GM12891 (cell line): ENCODE measurements around the gene DAAM1.

Experiments
- POLR2A ChIP-seq: IDR thresholded peaks from 2 replicates; pipeline ENCODE4 v1.6.1; 2011; ENCODE audit warnings: low read depth, low read length, control low read depth
- POLR2AphosphoS5 ChIP-seq: IDR thresholded peaks from 2 replicates; pipeline ENCODE4 v1.6.1; 2011; ENCODE audit warnings: low read depth, low read length, control low read depth
- SPI1 ChIP-seq: IDR thresholded peaks from 2 replicates; pipeline ENCODE4 v1.6.1; 2011; ENCODE audit warnings: low read depth, low read length, control low read depth
- TAF1 ChIP-seq: IDR thresholded peaks from 2 replicates; pipeline ENCODE4 v1.6.1; 2011; ENCODE audit warnings: low read depth, low read length, control low read depth

DNA sequence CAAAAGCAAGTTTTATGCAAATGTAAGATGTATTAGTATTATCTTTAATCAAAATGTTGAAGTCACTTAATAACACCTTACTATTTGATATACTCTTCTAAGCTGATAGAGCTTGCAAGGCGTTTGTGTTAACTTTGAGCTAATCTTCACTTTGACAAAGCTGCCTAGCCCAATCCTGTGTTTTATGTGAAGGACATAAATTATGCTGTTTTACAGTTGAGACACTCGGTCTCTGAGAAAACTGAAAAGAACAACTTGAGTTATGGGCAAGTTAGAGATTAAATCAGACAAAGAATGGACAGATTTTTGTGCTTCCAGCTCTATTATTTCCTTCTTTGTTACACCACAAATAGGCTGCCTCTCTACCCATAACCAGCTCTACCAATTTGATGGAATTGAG is 42.0 kb upstream of the DAAM1 start:
- TF ChIP-seq POLR2A (no peak), SPI1 (no peak), POLR2AphosphoS5 (no peak), TAF1 (no peak)
